Neural crest cell (in vitro differentiated cells): ENCODE data around the gene IPCEF1. TPM values are rescaled to one million over a fixed set of nuclear protein-coding genes. Genes with fewer than 3 reads are reported as not detected.
"Not testable (repeated sequence)": the region's sequence is repeated elsewhere in the genome, so short reads cannot be mapped to it uniquely, and the experiment has no call there.

ENCODE experiments used
- DNase-seq: peaks from one replicate; pipeline ENCODE4 v3.0.0; 2021; ENCODE audit warnings: low read depth, mixed read lengths, low spot score
- H3K27ac Mint-ChIP-seq: one replicate; pipeline ENCODE4 v1.8.0; 2021; ENCODE audit warnings: mild to moderate bottlenecking, mixed read lengths; ENCODE audit not compliant: unreplicated experiment
- H3K27me3 Mint-ChIP-seq: 2 replicates; pipeline ENCODE4 v1.8.0; 2021; ENCODE audit warnings: low read depth, mild to moderate bottlenecking, mixed read lengths
- H3K36me3 Mint-ChIP-seq: 2 replicates; pipeline ENCODE4 v1.8.0; 2021; ENCODE audit warnings: low read depth, mild to moderate bottlenecking, mixed read lengths
- H3K4me1 Mint-ChIP-seq: 2 replicates; pipeline ENCODE4 v1.8.0; 2021; ENCODE audit warnings: mixed read lengths
- H3K4me3 Mint-ChIP-seq: one replicate; pipeline ENCODE4 v1.8.0; 2021; ENCODE audit warnings: mild to moderate bottlenecking, mixed read lengths
- H3K9me3 Mint-ChIP-seq: 2 replicates; pipeline ENCODE4 v1.8.0; 2021; ENCODE audit warnings: mixed read lengths
- CTCF ChIP-seq: fragments of 200-600 bp; sonication (generic); conservative IDR thresholded peaks from 2 replicates; pipeline ENCODE4 v1.5.0; 2021; ENCODE audit warnings: antibody characterized with exemption, mild to moderate bottlenecking
- total RNA-seq: library from RNA; stranded (reverse); gene quantifications from 2 replicates; pipeline ENCODE4 v1.2.1, GENCODE V29; 2021

Gene IPCEF1
- total RNA-seq, 1 donor from 2014 or later = 0.28 TPM

- Mint-ChIP-seq H3K4me1 (peaks cover 29% of the 10 kb centered on the region), H3K9me3 (peaks cover under 1% of the 10 kb centered on the region), H3K4me3 (no peak overlapping the region), H3K27me3 (no peaks in the 10 kb centered on the region), H3K27ac (no peak overlapping the region), H3K36me3 (no peaks in the 10 kb centered on the region)
- TF ChIP-seq CTCF = no peak
- DNase-seq = no peak
These were observed 15.3 kb downstream of the IPCEF1 start for GRCh38 chr6:154341336-154341735.

- Mint-ChIP-seq H3K36me3 (no peaks in the 10 kb centered on the region), H3K27me3 (no peaks in the 10 kb centered on the region), H3K4me3 (no peak overlapping the region), H3K4me1 (peaks cover 16% of the 10 kb centered on the region), H3K27ac (no peak overlapping the region), H3K9me3 (no peaks in the 10 kb centered on the region)
- no peak for TF ChIP-seq CTCF
- no peak for DNase-seq
These were observed 19.1 kb downstream of the IPCEF1 start for GRCh38 chr6:154337406-154338005.

GRCh38 chr6:154334147-154334546 lies 22.5 kb downstream of the IPCEF1 start:
- not testable (repeated sequence) for H3K4me3 Mint-ChIP-seq, H3K27me3 Mint-ChIP-seq, H3K27ac Mint-ChIP-seq, H3K36me3 Mint-ChIP-seq, DNase-seq, H3K4me1 Mint-ChIP-seq, H3K9me3 Mint-ChIP-seq

GRCh38 chr6:154331750-154332149 lies 24.9 kb downstream of the IPCEF1 start:
- DNase-seq = no peak
- no peak for TF ChIP-seq CTCF
- no peaks in the 10 kb centered on the region for H3K27me3 Mint-ChIP-seq

GRCh38 chr6:154329350-154330170 lies 27.0 kb downstream of the IPCEF1 start:
- H3K9me3 Mint-ChIP-seq = no peaks in the 10 kb centered on the region
- no peak for DNase-seq
- no peaks in the 10 kb centered on the region for H3K36me3 Mint-ChIP-seq
- H3K27ac Mint-ChIP-seq = peak overlapping the region; percentile 12
- no peaks in the 10 kb centered on the region for H3K4me1 Mint-ChIP-seq
- no peak for TF ChIP-seq CTCF
- H3K27me3 Mint-ChIP-seq = no peaks in the 10 kb centered on the region
- no peak overlapping the region for H3K4me3 Mint-ChIP-seq

More at GRCh38 chr6:154331750-154332149, 24.9 kb downstream of the IPCEF1 start:
- Mint-ChIP-seq H3K4me1 (no peaks in the 10 kb centered on the region), H3K36me3 (no peaks in the 10 kb centered on the region), H3K4me3 (no peak overlapping the region), H3K9me3 (no peaks in the 10 kb centered on the region), H3K27ac (no peak overlapping the region)

GRCh38 chr6:154327313-154327712 lies 29.3 kb downstream of the IPCEF1 start:
- not testable (repeated sequence) for DNase-seq, H3K4me1 Mint-ChIP-seq, H3K27me3 Mint-ChIP-seq, H3K27ac Mint-ChIP-seq, H3K4me3 Mint-ChIP-seq, H3K9me3 Mint-ChIP-seq, H3K36me3 Mint-ChIP-seq
